ENCODE data around the gene WT1. TPM values are rescaled to one million over a fixed set of nuclear protein-coding genes. Genes with fewer than 3 reads are reported as not detected.

Gene WT1
- total and polyA plus RNA-seq, 4 donors: 0.05 to 0.06 TPM; not detected in 2

GRCh38 chr11:32420139-32420538 is 15.2 kb downstream of the WT1 start:
- H3K27me3 ChIP-seq (ENCODE audit: control insufficient read depth in 4 of 4, insufficient read depth in 4 of 4, low read length in 3 of 4): peaks cover 2 to 7% (median 4%) of the 10 kb centered on the region in 4 donors
- TF ChIP-seq ZBTB33 (IDR thresholded peaks at IDR 0.05) (no peak), FOXA1 (IDR thresholded peaks at IDR 0.05) (no peak)
- H3K36me3 ChIP-seq (ENCODE audit: control insufficient read depth in 4 of 4, insufficient read depth in 3 of 4, low read depth in 1 of 4, low read length in 3 of 4): no peaks in the 10 kb centered on the region
- no peak overlapping the region for H3K9ac ChIP-seq (ENCODE audit: low read depth in 1 of 2, low read length in 2 of 2)
- H3K27ac ChIP-seq (ENCODE audit: low read depth in 1 of 2, low read length in 2 of 2): no peak overlapping the region
- no peaks in the 10 kb centered on the region for H3K9me3 ChIP-seq (ENCODE audit: control insufficient read depth in 4 of 4, low read length in 3 of 4)
- no peak overlapping the region for H3K4me3 ChIP-seq (ENCODE audit: low read depth in 1 of 3, low read length in 3 of 3)
- H3K4me1 ChIP-seq (ENCODE audit: control insufficient read depth in 4 of 4, insufficient read depth in 4 of 4, low read length in 3 of 4): no peaks in the 10 kb centered on the region
- DNase-seq (ENCODE audit: low spot score): no peak

- 57% methylated on average over 5 of the region's 5 CpGs for WGBS
- no peak overlapping the region for H3K4me3 ChIP-seq (ENCODE audit: low read depth in 1 of 3, low read length in 3 of 3)
- TF ChIP-seq ZBTB33 (IDR thresholded peaks at IDR 0.05): no peak
- no peak for TF ChIP-seq EGR1 (IDR thresholded peaks at IDR 0.05; ENCODE audit: low read depth in 2 of 2)
- no peak for TF ChIP-seq REST (IDR thresholded peaks at IDR 0.05)
- TF ChIP-seq CTCF (IDR thresholded peaks at IDR 0.05; ENCODE audit: low read depth, low read length, missing input control): no peak
- no peak for TF ChIP-seq SP1 (IDR thresholded peaks at IDR 0.05)
- TF ChIP-seq JUND (IDR thresholded peaks at IDR 0.05): no peak
- no peak for TF ChIP-seq RXRA (IDR thresholded peaks at IDR 0.05)
- TF ChIP-seq FOXA2 (IDR thresholded peaks at IDR 0.05): no peak
- TF ChIP-seq FOXA1 (IDR thresholded peaks at IDR 0.05): no peak
- TF ChIP-seq YY1 (IDR thresholded peaks at IDR 0.05): no peak
- no peak for TF ChIP-seq RAD21 (IDR thresholded peaks at IDR 0.05)
- no peak for TF ChIP-seq HNF4A (conservative IDR thresholded peaks at IDR 0.05)
- no peak for TF ChIP-seq NR2F2 (IDR thresholded peaks at IDR 0.05)
- H3K27me3 ChIP-seq (ENCODE audit: control insufficient read depth in 4 of 4, insufficient read depth in 4 of 4, low read length in 3 of 4): peaks cover 0 to 7% (median 4%) of the 10 kb centered on the region in 4 donors
- H3K4me1 ChIP-seq (ENCODE audit: control insufficient read depth in 4 of 4, insufficient read depth in 4 of 4, low read length in 3 of 4): no peaks in the 10 kb centered on the region
- H3K9ac ChIP-seq (ENCODE audit: low read depth in 1 of 2, low read length in 2 of 2): no peak overlapping the region
- H3K36me3 ChIP-seq (ENCODE audit: control insufficient read depth in 4 of 4, insufficient read depth in 3 of 4, low read depth in 1 of 4, low read length in 3 of 4): no peaks in the 10 kb centered on the region
- no peak overlapping the region for H3K27ac ChIP-seq (ENCODE audit: low read depth in 1 of 2, low read length in 2 of 2)
- no peaks in the 10 kb centered on the region for H3K9me3 ChIP-seq (ENCODE audit: control insufficient read depth in 4 of 4, low read length in 3 of 4)
- no peak for DNase-seq (ENCODE audit: low spot score)
Observed at GRCh38 chr11:32418836-32419235, 16.5 kb downstream of the WT1 start.

Measured in liver (tissue), 9 donors.